Posterior vena cava (tissue), 2 donors: ENCODE data around the gene GRM8. TPM values are rescaled to one million over a fixed set of nuclear protein-coding genes. Genes with fewer than 3 reads are reported as not detected.

Source experiments
- DNase-seq: peaks from one replicate; pipeline ENCODE4 v3.0.0-alpha.2; 2020; ENCODE audit warnings: low spot score
- intact Hi-C, 2 donors: fragments of 100-400 bp; cut with DNase I; formaldehyde crosslinking; loops; one replicate each; pipeline versions ENCODE4 v1.14.1 to v1.14.2; 2022 to 2023
- total RNA-seq, 2 donors: library from RNA; stranded (reverse); fragmentation: NEBNext Ultra II Directional; extraction: Animal tissue kit (Norgen Biotek cat#: 25700); gene quantifications; one replicate each; pipeline ENCODE4 v1.2.1, GENCODE V29; 2021
- donor health status: DM: yes; HTN: yes; CAD: no.
- donor health status: DM: yes; HTN: yes; CAD: no.

Gene GRM8
- total RNA-seq, 2 donors from 2014 or later, result not detected

DNA sequence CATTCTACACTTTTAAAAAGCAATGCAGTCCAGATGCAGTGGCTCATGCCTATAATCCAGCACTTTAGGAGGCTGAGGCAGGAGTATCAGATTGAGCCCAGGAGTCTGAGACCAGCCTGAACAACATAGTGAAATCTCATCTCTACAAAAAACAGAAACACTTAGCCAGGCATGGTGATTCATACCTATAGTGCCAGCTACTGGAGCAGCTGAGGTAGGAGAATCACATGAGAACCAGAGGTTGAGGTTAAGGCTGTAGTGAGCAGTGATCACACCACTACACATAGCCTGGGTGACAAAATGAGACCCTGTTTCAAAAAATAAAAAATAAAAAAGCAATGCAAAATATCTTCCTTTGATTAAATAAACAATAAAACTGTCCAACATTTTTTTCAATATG is 205.2 kb downstream of the GRM8 start:
- DNase-seq, result no peak
- intact Hi-C loops, result no loop called here

DNA sequence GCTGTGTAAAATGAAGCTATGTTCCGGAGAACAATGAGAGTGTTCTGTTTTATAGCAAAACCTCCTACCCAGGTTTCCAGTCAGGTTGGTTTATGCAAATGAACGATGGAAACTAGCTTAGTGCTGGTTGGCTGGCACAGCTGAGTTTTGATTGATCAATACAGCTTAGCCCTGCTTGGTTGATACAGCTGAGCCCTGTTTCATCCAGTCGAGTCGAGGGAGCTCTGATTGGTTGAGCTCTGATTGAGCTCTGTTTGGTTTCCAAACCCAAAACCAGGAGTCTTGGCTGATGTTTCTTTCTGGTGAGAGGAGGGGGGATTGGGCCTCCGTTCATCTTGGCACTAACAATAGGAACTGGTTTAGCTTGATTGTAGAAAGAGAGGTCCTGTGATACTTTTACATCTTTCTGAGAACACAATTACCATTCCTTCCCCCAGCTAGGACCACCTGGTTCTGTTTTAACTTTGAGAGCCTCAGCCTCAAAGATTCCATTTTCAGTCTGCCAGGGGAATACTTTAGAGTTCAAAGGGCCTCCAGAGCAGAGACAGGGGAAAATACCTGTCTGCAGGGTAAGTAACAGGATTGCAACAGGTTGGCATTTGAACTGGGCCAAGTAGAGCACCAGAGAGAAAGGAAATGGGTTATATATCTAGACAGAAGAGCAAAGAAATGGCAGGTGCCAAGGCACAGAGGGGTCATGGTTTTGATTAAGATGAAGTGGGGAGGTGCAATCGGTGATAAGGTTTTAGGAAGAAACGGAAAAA is 210.9 kb downstream of the GRM8 start:
- intact Hi-C loops, result no loop called here
- DNase-seq, result no peak

DNA sequence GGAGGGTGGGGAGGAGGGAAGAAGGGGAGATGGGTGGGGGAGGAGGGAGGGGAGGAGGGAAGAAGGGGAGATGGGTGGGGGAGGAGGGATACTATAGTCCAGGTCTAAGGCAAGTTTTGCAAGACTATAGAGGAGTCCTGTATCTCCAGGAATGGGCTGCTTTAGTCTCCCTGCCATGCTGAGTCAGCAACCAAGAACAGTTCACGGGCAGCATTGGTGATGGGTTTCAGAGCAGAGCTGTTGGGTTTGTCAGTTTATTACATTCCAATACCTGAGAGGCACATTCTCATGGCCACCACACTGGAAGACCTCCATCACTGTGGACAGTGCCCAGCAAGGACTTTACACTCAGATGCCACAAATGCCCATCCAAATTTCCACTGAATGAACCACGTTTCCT is 212.7 kb downstream of the GRM8 start:
- intact Hi-C loops, result no loop called here

DNA sequence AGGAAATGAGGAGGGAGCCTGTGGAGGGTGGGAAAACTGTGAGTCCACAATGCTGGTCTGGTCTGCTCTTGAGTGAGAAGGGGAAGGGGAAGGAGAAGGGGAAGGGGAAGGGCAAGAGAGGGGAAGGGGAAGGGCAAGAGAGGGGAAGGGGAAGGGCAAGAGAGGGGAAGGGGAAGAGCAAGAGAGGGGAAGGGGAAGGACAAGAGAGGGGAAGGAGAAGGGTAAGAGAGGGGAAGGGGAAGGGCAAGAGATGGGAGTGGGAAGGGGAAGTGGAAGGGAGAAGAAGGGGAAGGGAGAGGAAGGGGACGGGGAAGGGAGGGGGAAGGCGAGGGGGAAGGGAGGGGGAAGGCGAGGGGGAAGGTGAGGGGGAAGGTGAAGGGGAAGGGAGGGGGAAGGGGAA is 213.2 kb downstream of the GRM8 start:
- intact Hi-C loops, result no loop called here

More for the DNA sequence above, 212.7 kb downstream of the GRM8 start:
- no peak for DNase-seq

GRCh38 chr7:127035203-127035849 is 217.4 kb downstream of the GRM8 start:
- intact Hi-C loops, result no loop called here
- DNase-seq, result no peak

More for the DNA sequence above, 213.2 kb downstream of the GRM8 start:
- DNase-seq, result no peak

GRCh38 chr7:127034186-127034806 is 218.4 kb downstream of the GRM8 start:
- intact Hi-C loops, result no loop called here
- no peak for DNase-seq

- DNase-seq, result no peak
- intact Hi-C loops, result no loop called here
These were observed 222.9 kb downstream of the GRM8 start for GRCh38 chr7:127029823-127030222.

DNA sequence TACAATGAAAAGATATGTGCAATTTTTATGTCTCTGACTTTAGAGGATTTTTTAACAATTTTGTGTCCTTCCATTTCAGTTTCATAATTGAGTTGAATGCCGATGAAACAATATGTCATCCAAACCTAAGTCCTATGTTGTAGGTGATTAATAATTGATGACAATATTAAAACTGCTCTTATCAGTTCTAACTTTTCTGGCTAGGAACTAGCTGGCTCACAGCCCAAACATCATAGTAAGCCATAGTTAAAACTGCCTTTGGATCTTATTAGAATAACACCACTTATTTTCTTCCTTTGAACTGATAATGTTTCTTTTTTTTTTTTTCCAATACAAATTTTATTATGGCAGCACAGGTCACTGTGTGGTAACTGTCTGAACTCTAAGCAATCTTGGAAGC is 230.9 kb downstream of the GRM8 start:
- no peak for DNase-seq
- intact Hi-C loops, result no loop called here

- no peak for DNase-seq
- intact Hi-C loops, result no loop called here
These were observed 231.6 kb downstream of the GRM8 start for GRCh38 chr7:127021019-127021738.

DNA sequence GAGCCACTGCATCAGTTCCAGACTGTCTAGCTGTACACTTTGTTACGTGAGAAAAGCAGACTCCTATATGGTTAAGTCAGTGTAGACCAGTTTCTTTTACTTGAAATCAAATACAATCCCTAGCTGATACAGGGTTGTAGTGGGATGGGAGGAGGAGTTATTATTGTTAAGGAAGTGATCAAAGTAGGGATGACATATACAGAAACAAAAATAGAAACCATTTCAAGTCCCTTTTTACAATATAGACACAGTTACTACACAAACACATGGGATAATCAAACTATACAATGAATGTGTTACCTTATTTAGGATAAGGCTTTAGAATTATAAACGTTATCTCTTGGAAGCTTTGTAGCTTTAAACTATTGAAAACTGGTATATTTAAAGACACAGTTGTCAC is 233.9 kb downstream of the GRM8 start:
- intact Hi-C loops, result no loop called here
- DNase-seq, result no peak

- no peak for DNase-seq
- intact Hi-C loops, result no loop called here
These were observed 235.5 kb downstream of the GRM8 start for GRCh38 chr7:127017196-127017595.

GRCh38 chr7:127000725-127001124 is 252.0 kb downstream of the GRM8 start:
- intact Hi-C loops, result no loop called here
- DNase-seq, result no peak

DNA sequence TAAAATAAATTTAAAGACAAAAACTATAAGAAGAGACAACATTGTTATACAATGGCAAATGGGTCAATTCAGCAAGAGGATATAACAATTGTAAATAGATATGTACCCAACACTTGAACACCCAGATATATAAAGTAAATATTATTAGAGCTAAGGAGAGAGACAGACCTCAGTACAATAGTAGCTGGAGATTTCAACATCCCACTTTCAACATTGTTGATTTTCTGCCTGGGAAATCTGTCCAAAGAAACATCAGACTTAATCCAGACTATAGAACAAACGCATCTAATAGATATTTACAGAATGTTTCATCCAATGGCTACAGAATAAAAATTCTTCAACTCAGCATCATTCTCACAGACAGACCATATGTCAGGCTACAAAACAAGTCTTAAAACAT is 256.1 kb downstream of the GRM8 start:
- intact Hi-C loops, result no loop called here
- no peak for DNase-seq

- DNase-seq, result no peak
- intact Hi-C loops, result no loop called here
These were observed 259.0 kb downstream of the GRM8 start for GRCh38 chr7:126993626-126994213.

DNA sequence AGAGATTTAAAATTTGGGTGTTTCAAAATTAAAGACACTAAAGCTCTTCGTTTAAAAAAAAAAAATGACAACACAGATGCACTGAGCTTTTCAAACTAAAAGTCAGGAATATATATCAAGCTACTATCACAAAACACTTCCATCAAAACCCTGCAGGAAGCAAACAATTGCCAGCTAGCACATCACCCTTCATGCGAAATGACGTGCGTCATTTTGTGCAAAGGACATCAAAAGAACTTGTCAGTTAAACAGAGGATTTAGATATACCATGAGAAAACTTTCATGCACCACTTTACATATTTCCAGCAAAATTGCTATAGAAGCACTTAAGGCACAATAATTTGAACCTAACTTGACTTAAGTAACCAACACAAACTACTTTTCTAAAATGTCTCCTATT is 264.7 kb downstream of the GRM8 start:
- intact Hi-C loops, result no loop called here
- DNase-seq, result no peak

DNA sequence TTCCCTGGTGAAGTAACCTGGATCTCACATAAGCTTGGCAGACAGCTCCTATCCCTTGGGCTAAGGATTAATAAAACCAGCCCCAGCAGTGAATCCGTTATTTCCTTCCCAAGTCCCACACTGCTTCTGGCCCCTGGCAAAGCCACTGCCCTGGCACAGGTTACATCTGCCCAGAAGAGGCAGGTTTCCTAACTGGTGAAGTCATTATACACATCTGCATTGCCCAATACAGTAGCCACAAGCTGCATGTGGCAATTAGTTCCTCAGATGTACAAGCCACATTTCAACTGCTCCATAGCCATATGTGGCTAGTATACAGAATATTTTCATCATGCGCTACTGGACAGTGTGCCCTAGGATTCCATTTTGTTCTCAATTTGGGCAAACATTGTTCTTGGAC is 273.0 kb downstream of the GRM8 start:
- intact Hi-C loops, result no loop called here
- no peak for DNase-seq

DNA sequence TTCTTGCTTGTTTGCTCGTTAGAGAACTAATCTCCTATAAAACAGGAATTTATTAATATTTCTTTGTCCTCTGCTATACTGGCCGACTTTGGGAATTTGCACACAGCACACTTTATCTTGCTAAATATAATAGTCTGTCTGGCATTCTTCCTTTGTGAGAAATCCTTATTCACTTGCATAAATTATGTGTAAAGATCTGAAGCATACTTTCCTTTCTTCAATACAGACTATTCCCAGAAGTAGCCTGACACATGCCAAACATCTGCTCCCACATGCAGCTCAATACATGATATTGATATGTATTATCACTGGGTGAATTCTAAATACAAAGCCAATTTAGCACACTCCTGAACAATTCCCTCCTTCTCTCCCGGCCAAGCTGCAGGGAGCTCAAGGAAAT is 273.9 kb downstream of the GRM8 start:
- DNase-seq, result no peak
- intact Hi-C loops, result no loop called here

DNA sequence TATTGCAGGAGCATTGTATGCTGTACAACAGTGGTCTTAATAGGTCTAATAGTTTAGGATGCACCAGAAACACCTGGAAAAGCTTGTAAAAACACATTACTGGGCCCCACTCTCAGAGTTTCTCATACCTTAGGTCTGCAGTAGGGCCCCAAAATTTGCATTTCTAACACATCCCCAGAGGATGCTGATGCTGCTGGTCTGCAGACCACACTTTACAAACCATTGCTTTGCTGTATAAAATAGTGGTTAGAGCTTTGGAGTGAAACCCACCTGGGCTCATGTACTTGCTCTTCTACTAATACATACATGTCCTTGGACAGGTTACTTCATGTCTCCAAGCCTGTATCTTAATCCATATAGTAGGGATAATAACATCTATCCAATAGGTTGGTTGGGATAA is 279.7 kb downstream of the GRM8 start:
- no peak for DNase-seq
- intact Hi-C loops, result no loop called here

- no peak for DNase-seq
- intact Hi-C loops, result no loop called here
These were observed 280.2 kb downstream of the GRM8 start for GRCh38 chr7:126972571-126972970.

- DNase-seq, result no peak
- intact Hi-C loops, result no loop called here
These were observed 293.1 kb downstream of the GRM8 start for GRCh38 chr7:126959649-126960048.
